K562 treated with DMSO at 1 percent for 4 hours (cell line): ENCODE results near the gene ANAPC7. TPM values are rescaled to one million over a fixed set of nuclear protein-coding genes. Genes with fewer than 3 reads are reported as not detected.

Source experiments
- total RNA-seq: library from RNA; unstranded; fragments of 300-600 nt; gene quantifications from 2 replicates; pipeline ENCODE4 v1.2.3, GENCODE V29; 2022; ENCODE audit not compliant: insufficient read depth

ANAPC7 gene, protein sequence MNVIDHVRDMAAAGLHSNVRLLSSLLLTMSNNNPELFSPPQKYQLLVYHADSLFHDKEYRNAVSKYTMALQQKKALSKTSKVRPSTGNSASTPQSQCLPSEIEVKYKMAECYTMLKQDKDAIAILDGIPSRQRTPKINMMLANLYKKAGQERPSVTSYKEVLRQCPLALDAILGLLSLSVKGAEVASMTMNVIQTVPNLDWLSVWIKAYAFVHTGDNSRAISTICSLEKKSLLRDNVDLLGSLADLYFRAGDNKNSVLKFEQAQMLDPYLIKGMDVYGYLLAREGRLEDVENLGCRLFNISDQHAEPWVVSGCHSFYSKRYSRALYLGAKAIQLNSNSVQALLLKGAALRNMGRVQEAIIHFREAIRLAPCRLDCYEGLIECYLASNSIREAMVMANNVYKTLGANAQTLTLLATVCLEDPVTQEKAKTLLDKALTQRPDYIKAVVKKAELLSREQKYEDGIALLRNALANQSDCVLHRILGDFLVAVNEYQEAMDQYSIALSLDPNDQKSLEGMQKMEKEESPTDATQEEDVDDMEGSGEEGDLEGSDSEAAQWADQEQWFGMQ
- 62.5 and 64.0 TPM in 2 replicates for total RNA-seq

DNA sequence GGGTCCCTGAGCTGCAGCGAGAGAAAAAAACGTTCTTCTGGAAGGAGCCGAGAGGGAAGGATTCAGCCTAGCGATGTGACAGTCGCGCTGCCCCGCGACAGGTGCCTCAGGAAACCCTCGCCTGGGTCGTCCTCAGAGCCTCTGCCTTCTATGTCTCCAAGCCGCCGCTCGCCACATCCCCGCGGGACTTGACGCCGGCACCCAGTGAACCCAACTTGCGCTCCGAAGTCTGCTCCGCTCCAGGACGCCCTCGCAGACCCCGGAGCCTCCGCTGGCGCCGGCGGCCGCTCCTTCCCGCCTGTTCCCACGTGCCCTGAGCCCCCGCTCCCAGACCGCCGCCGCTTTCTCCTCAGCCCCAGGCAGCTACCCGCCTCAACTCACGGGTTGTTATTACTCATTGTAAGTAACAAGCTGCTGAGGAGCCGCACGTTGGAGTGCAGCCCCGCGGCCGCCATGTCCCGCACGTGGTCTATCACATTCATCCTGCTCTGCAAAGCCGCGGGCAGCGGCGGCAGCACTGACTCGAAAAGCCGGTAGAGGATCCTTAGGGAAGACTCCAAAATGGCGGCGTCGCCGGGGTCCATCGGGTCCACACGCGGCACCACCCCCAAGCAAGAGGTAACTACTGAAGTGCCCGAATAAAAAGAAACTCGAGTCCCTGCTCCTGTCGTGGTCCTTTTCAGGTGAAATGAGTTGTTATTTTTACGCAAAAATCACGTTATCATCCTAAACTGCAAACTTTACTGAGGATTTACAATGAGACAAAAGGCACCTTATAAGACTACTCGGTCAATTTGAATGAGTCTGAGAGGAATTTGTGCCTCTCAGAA is at the start of gene ANAPC7:
Gene ANAPC7 (minus strand): TSS at position 563 of the 830 bp plus-strand sequence. CDS start 81 bp downstream, at position 482.

GRCh38 chr12:110449799-110450497 is 46.4 kb upstream of the ANAPC7 start, which contains the start of gene ARPC3:
Gene ARPC3, minus strand, starts transcription at chr12:110450337. Its CDS starts 77 bp downstream, at chr12:110450260.

Other genes starting within 250 kb of the ANAPC7 start
- 106 and 141 TPM in 2 replicates for gene ATP2A2, start 122.5 kb downstream of the ANAPC7 start, total RNA-seq
- 257 and 270 TPM in 2 replicates for gene ARPC3, start 46.6 kb upstream of the ANAPC7 start, total RNA-seq
- gene GPN3, start 64.5 kb upstream of the ANAPC7 start, total RNA-seq: 35.6 and 42.9 TPM in 2 replicates
- 11.5 and 16.8 TPM in 2 replicates for gene FAM216A, start 65.1 kb upstream of the ANAPC7 start, total RNA-seq
- 100 and 127 TPM in 2 replicates for gene VPS29, start 98.4 kb upstream of the ANAPC7 start, total RNA-seq
- 1.5 and 3.3 TPM in 2 replicates for gene RAD9B, start 98.6 kb upstream of the ANAPC7 start, total RNA-seq
- 13.6 and 15.3 TPM in 2 replicates for gene PPTC7, start 179.6 kb upstream of the ANAPC7 start, total RNA-seq
- gene TCTN1, start 210.4 kb upstream of the ANAPC7 start, total RNA-seq: 6.3 and 11.8 TPM in 2 replicates